ENCODE data around the gene CCDC80. TPM values are rescaled to one million over a fixed set of nuclear protein-coding genes. Genes with fewer than 3 reads are reported as not detected.

CCDC80 gene
- total RNA-seq, 4 donors from 2014 or later = 7.4 to 53.3 (median 10.6) TPM

- TF ChIP-seq CTCF (IDR thresholded peaks at IDR 0.05) (no peak), POLR2A (IDR thresholded peaks at IDR 0.05) (no peak)
- intact Hi-C loops (cut with DNase I; ENCODE audit: low total_unique reads) = no loop called here
- DNase-seq (ENCODE audit: low spot score in 2 of 2) = no peak
- WGBS, 2 donors = 75 to 79% methylated on average over 1 of the region's 1 CpG
- H3K4me3 ChIP-seq (ENCODE audit: low read depth, poor library complexity, severe bottlenecking) = no peak overlapping the region
Measured at GRCh38 chr3:112555535-112556170, 85.3 kb downstream of the CCDC80 start.

- H3K4me3 ChIP-seq (ENCODE audit: low read depth, poor library complexity, severe bottlenecking) = no peak overlapping the region
- intact Hi-C loops (cut with DNase I; ENCODE audit: low total_unique reads) = no loop called here
- TF ChIP-seq CTCF (IDR thresholded peaks at IDR 0.05) (no peak), POLR2A (IDR thresholded peaks at IDR 0.05) (no peak)
- 25 to 30% methylated on average over 1 of the region's 1 CpG for WGBS, 2 donors
- no peak for DNase-seq (ENCODE audit: low spot score in 2 of 2)
Measured at GRCh38 chr3:112550859-112551258, 90.1 kb downstream of the CCDC80 start.

Other genes starting within 250 kb of the CCDC80 start
- gene BTLA, start 141.7 kb downstream of the CCDC80 start, total RNA-seq = 1 to 10 TPM in 2 of 4 donors, under 1 TPM in 2; 0.11 to 2.6 (median 0.72) TPM
- gene ATG3, start 79.2 kb downstream of the CCDC80 start, total RNA-seq = 10 to 100 TPM; 41.1 to 61.2 (median 49.4) TPM
- gene SLC35A5, start 79.1 kb downstream of the CCDC80 start, total RNA-seq = 10 to 100 TPM; 16.2 to 35.0 (median 21.9) TPM
- not detected for gene CD200R1L, start 205.7 kb upstream of the CCDC80 start, total RNA-seq

Measured in lower leg skin (tissue), 4 donors.